Smooth muscle cell (in vitro differentiated cells): ENCODE results near the gene SRPK2. TPM values are rescaled to one million over a fixed set of nuclear protein-coding genes. Genes with fewer than 3 reads are reported as not detected.
"Not testable (repeated sequence)": the region's sequence is repeated elsewhere in the genome, so short reads cannot be mapped to it uniquely, and the experiment has no call there.

Experiments used
- DNase-seq: peaks from one replicate; lab custom pipeline; 2025; ENCODE audit not compliant: unreplicated experiment; lab: John Stamatoyannopoulos, UW
- H2AFZ ChIP-seq: fragments of 200-600 bp; sonication (generic); 2 replicates; pipeline ENCODE4 v1.6.0; 2016; ENCODE audit warnings: antibody characterized with exemption, low read depth, mild to moderate bottlenecking
- H3F3A ChIP-seq: fragments of 200-600 bp; sonication (generic); 2 replicates; pipeline ENCODE4 v1.6.0; 2017; ENCODE audit warnings: antibody characterized with exemption, low read depth
- H3K27ac ChIP-seq: fragments of 200-600 bp; sonication (generic); 2 replicates; pipeline ENCODE4 v1.5.1; 2016; ENCODE audit warnings: low read depth, mild to moderate bottlenecking
- H3K27me3 ChIP-seq: fragments of 200-600 bp; sonication (generic); 2 replicates; pipeline ENCODE4 v1.6.1; 2016; ENCODE audit warnings: low read depth, mild to moderate bottlenecking
- H3K36me3 ChIP-seq: fragments of 200-600 bp; sonication (generic); 2 replicates; pipeline ENCODE4 v1.5.1; 2016; ENCODE audit warnings: low read depth
- H3K4me1 ChIP-seq: fragments of 200-600 bp; sonication (generic); 2 replicates; pipeline ENCODE4 v1.5.1; 2016; ENCODE audit warnings: low read depth
- H3K4me2 ChIP-seq: fragments of 200-600 bp; sonication (generic); 2 replicates; pipeline ENCODE4 v1.6.0; 2016; ENCODE audit warnings: mild to moderate bottlenecking
- H3K4me3 ChIP-seq: fragments of 200-600 bp; sonication (generic); 2 replicates; pipeline ENCODE4 v1.5.1; 2016; ENCODE audit warnings: mild to moderate bottlenecking
- H3K79me2 ChIP-seq: fragments of 200-600 bp; sonication (generic); 2 replicates; pipeline ENCODE4 v1.6.0; 2016; ENCODE audit warnings: low read depth, mild to moderate bottlenecking
- H3K9ac ChIP-seq: fragments of 200-600 bp; sonication (generic); 2 replicates; pipeline ENCODE4 v1.6.0; 2016; ENCODE audit warnings: low read depth
- H3K9me3 ChIP-seq: fragments of 200-600 bp; sonication (generic); replicated peaks from 2 replicates; pipeline ENCODE4 v1.5.1; 2016; ENCODE audit warnings: low read depth
- H4K20me1 ChIP-seq: fragments of 200-600 bp; sonication (generic); 2 replicates; pipeline ENCODE4 v1.6.0; 2016; ENCODE audit warnings: low read depth
- WGBS: methylation state at CpG from one replicate; pipeline ENCODE4 v1.1.7; 2016; ENCODE audit warnings: low lambda C conversion rate; 5-methylcytosine and 5-hydroxymethylcytosine counted together
- polyA plus RNA-seq: library from polyadenylated mRNA; unstranded; fragments of >200 nt; fragmentation: Nextera tagmentation; extraction: Ambion mirVana; gene quantifications from 2 replicates; pipeline ENCODE4 v1.2.1, GENCODE V29; 2016
- total RNA-seq: library from RNA; depleted of rRNA; stranded (reverse); fragments of >200 nt; gene quantifications from 2 replicates; pipeline ENCODE4 v1.2.3, GENCODE V29; 2014
- TF ChIP-seq, protein P1 (sequence below): fragments of 200-600 bp; sonication (generic); IDR thresholded peaks from 2 replicates; pipeline ENCODE4 v1.5.1; 2017; ENCODE audit warnings: borderline replicate concordance, mild to moderate bottlenecking, antibody characterized with exemption; ENCODE audit not compliant: insufficient read depth, poor library complexity, severe bottlenecking

Gene SRPK2
- total and polyA plus RNA-seq, 2 experiments from 2014 or later: 21.9 to 28.0 TPM

DNA sequence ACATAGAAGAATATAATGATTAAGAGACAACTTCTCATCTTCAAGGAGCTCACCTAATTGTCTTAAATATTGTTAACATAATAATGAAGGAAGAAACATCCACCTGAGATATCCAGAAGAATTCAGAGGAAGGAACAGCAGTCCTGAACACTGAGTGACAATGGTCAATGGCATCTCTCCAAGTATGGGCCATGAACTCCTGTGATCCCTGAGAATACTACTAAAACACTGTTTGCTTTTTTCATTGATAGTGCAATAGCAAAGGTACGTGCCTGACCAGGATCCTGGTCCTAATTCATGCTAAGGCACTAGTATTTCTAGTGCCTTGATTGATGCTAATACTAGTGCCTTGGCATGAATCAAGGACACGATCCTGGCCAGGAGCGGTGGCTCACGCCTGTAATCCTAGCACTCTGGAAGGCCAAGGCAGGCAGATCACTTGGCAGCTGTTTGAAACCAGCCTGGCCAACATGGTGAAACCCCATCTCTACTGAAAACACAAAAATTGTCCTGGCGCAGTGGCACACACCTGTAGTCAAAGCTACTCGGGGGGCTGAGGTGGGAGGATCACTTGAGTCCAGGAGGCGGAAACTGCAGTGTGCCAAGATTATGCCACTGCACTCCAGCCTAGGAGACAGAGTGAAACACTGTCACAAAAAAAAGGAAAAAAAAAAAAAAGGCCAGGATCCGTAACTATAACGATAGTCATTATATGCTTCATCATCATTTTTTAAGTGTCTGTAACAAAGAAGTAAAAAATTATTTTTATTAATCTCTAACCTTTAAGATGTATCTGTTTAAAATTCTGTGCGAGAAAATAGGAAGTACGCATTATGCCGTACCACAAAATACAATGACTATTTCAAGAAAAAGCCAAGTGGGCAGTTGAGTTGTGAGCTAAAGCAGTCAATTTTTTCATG, 49.1 kb downstream of the SRPK2 start:
- Histone ChIP-seq H4K20me1 (peaks cover 97% of the 10 kb centered on the region), H3K79me2 (peaks cover 83% of the 10 kb centered on the region)

DNA sequence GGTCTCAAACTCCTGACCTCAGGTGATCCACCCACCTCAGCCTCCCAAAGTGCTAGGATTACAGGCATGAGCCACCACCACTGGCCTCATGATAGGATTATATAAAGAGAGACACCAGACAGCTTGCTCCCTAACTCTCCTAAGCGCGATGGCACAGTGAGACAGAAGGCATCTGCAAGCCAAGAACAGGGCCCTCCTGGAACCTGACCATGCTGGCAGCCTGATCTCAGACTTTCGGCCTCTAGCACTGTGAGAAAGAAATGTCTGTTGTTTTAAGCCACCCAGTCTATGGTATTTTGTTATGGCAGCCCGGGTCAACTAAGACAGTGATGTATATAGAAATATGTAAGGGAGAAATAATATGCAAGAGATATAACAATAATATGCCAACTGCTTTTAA, 51.2 kb downstream of the SRPK2 start:
- H3K4me3 ChIP-seq: no peak overlapping the region
- no peaks in the 10 kb centered on the region for H3K27me3 ChIP-seq
- peaks cover 95% of the 10 kb centered on the region for H4K20me1 ChIP-seq
- no peak overlapping the region for H3K9ac ChIP-seq
- no peak overlapping the region for H3K27ac ChIP-seq
- H3K4me1 ChIP-seq: no peaks in the 10 kb centered on the region
- H3K9me3 ChIP-seq: no peaks in the 10 kb centered on the region
- H3K4me2 ChIP-seq: no peak overlapping the region
- 93% methylated on average over 4 of the region's 4 CpGs for WGBS
- DNase-seq: no peak
- TF ChIP-seq, protein P1, sequence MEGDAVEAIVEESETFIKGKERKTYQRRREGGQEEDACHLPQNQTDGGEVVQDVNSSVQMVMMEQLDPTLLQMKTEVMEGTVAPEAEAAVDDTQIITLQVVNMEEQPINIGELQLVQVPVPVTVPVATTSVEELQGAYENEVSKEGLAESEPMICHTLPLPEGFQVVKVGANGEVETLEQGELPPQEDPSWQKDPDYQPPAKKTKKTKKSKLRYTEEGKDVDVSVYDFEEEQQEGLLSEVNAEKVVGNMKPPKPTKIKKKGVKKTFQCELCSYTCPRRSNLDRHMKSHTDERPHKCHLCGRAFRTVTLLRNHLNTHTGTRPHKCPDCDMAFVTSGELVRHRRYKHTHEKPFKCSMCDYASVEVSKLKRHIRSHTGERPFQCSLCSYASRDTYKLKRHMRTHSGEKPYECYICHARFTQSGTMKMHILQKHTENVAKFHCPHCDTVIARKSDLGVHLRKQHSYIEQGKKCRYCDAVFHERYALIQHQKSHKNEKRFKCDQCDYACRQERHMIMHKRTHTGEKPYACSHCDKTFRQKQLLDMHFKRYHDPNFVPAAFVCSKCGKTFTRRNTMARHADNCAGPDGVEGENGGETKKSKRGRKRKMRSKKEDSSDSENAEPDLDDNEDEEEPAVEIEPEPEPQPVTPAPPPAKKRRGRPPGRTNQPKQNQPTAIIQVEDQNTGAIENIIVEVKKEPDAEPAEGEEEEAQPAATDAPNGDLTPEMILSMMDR: no peak
- H3F3A ChIP-seq: no peaks in the 10 kb centered on the region
- H2AFZ ChIP-seq: no peak overlapping the region
- H3K79me2 ChIP-seq: peaks cover 83% of the 10 kb centered on the region
- no peaks in the 10 kb centered on the region for H3K36me3 ChIP-seq

More for the DNA sequence above, 49.1 kb downstream of the SRPK2 start:
- H3K9me3 ChIP-seq: no peaks in the 10 kb centered on the region
- H3K27ac ChIP-seq: no peak overlapping the region
- H3K4me3 ChIP-seq: no peak overlapping the region
- TF ChIP-seq, protein P1: no peak
- H2AFZ ChIP-seq: no peak overlapping the region
- no peaks in the 10 kb centered on the region for H3K4me1 ChIP-seq
- no peak overlapping the region for H3K4me2 ChIP-seq
- no peak overlapping the region for H3K9ac ChIP-seq
- no peaks in the 10 kb centered on the region for H3K36me3 ChIP-seq
- H3F3A ChIP-seq: no peaks in the 10 kb centered on the region
- DNase-seq: no peak
- 98% methylated on average over 12 of the region's 12 CpGs for WGBS
- no peaks in the 10 kb centered on the region for H3K27me3 ChIP-seq

DNA sequence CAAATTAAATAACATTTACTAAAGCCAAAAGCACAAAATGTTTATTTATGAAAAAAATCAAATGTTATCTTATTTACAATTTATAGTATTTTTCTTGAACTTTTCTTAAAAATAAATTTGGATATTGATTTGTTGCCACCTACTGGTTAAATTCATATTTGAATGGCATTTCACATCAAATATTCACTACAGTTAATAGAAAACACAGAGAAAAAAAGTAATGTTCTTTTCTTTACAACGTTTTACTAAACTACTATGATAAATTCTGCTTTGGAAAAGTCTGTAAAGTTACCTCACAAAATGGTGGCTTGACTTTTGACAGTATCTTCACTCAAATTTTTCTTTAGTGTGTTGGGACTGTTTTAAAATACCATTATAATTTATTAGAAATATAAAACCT, 52.7 kb downstream of the SRPK2 start:
- Histone ChIP-seq H3K27me3 (no peaks in the 10 kb centered on the region), H3F3A (no peaks in the 10 kb centered on the region), H3K36me3 (no peaks in the 10 kb centered on the region), H4K20me1 (peaks cover 93% of the 10 kb centered on the region), H3K4me1 (no peaks in the 10 kb centered on the region), H3K4me2 (no peak overlapping the region), H2AFZ (no peak overlapping the region), H3K9ac (no peak overlapping the region), H3K27ac (no peak overlapping the region), H3K4me3 (no peak overlapping the region), H3K79me2 (peaks cover 83% of the 10 kb centered on the region), H3K9me3 (no peaks in the 10 kb centered on the region)
- DNase-seq: no peak
- TF ChIP-seq, protein P1: peak; percentile 44
- 79% methylated on average over 1 of the region's 1 CpG for WGBS

DNA sequence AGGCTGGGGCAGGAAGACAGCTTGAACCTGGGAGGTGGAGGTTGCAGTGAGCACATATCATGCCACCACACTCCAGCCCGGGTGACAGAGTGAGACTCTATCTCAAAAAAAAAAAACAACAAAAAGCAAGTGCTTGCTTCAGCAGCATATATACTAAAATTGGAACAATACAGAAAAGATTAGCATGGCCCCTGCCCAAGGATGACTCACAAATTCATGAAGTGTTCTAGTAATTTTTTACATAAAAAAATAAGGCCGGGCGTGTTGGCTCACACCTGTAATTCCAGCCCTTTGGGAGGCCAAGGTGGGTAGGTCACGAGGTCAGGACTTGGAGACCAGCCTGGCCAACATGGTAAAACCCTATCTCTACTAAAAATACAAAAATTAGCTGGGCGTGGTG, 56.1 kb downstream of the SRPK2 start:
- not testable (repeated sequence) for H3K27ac ChIP-seq, H3K27me3 ChIP-seq, H3K4me1 ChIP-seq, DNase-seq, H3K36me3 ChIP-seq, H3F3A ChIP-seq, H3K4me2 ChIP-seq, H3K9me3 ChIP-seq, H3K9ac ChIP-seq, H2AFZ ChIP-seq, H3K4me3 ChIP-seq
- H4K20me1 ChIP-seq: peaks cover 94% of the 10 kb centered on the region
- 90% methylated on average over 5 of the region's 5 CpGs for WGBS
- H3K79me2 ChIP-seq: peaks cover 83% of the 10 kb centered on the region
